Measurements from ENCODE around the gene INPP5A. TPM values are rescaled to one million over a fixed set of nuclear protein-coding genes. Genes with fewer than 3 reads are reported as not detected.

INPP5A gene
- total RNA-seq, 1 donor from 2014 or later: 105 TPM

GRCh38 chr10:132687893-132688579 lies 150.4 kb downstream of the INPP5A start:
- Histone ChIP-seq H3K27ac (replicated peaks) (no peak overlapping the region), H3K9me3 (replicated peaks) (no peaks in the 10 kb centered on the region), H3K27me3 (ENCODE audit: low read depth) (no peaks in the 10 kb centered on the region), H3K4me1 (peaks cover 15% of the 10 kb centered on the region), H3K36me3 (peaks cover 16% of the 10 kb centered on the region), H3K4me3 (no peak overlapping the region)
- intact Hi-C loops (cut with micrococcal nuclease): no loop called here
- TF ChIP-seq, protein P1, sequence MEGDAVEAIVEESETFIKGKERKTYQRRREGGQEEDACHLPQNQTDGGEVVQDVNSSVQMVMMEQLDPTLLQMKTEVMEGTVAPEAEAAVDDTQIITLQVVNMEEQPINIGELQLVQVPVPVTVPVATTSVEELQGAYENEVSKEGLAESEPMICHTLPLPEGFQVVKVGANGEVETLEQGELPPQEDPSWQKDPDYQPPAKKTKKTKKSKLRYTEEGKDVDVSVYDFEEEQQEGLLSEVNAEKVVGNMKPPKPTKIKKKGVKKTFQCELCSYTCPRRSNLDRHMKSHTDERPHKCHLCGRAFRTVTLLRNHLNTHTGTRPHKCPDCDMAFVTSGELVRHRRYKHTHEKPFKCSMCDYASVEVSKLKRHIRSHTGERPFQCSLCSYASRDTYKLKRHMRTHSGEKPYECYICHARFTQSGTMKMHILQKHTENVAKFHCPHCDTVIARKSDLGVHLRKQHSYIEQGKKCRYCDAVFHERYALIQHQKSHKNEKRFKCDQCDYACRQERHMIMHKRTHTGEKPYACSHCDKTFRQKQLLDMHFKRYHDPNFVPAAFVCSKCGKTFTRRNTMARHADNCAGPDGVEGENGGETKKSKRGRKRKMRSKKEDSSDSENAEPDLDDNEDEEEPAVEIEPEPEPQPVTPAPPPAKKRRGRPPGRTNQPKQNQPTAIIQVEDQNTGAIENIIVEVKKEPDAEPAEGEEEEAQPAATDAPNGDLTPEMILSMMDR (IDR thresholded peaks at IDR 0.05; ENCODE audit: borderline replicate concordance): no peak
- DNase-seq: peak; percentile 2

GRCh38 chr10:132688580-132689420 lies 151.2 kb downstream of the INPP5A start:
- DNase-seq: peak; percentile 3
- no peak overlapping the region for H3K27ac ChIP-seq (replicated peaks)
- no peak overlapping the region for H3K4me3 ChIP-seq
- peaks cover 16% of the 10 kb centered on the region for H3K36me3 ChIP-seq
- H3K27me3 ChIP-seq (ENCODE audit: low read depth): no peaks in the 10 kb centered on the region
- peaks cover 15% of the 10 kb centered on the region for H3K4me1 ChIP-seq
- TF ChIP-seq, protein P1 (IDR thresholded peaks at IDR 0.05; ENCODE audit: borderline replicate concordance): no peak
- intact Hi-C loops (cut with micrococcal nuclease): no loop called here
- no peaks in the 10 kb centered on the region for H3K9me3 ChIP-seq (replicated peaks)

DNA sequence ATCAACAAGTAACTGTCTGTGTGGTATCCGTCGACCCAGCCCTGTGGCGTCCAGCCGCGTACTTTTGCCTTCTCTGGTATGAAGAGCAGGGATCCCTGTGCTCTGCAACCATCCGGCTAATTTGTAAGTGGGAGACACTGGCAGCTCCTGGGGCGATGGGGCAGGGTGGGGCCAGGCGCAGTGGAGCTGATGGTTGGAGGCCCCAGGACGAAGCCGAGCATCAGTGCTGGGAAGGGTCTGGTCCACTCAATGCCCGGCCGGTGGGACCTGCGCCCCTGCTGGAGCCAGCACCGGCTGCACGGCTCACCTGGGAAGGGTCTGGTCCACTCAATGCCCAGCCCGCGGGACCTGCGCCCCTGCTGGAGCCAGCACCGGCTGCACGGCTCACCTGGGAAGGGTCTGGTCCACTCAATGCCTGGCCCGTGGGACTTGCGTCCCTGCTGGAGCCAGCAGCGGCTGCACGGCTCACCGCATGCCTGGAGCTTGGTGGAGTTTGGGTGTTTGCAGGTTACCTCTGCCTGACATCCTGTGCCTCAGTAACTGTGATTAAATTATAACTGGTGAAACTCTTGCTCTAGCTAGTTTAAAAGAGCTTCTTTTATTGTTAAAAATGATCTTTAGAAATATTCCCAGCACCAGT lies 152.3 kb downstream of the INPP5A start:
- DNase-seq: peak; percentile 3
- no peaks in the 10 kb centered on the region for H3K27me3 ChIP-seq (ENCODE audit: low read depth)
- peaks cover 5% of the 10 kb centered on the region for H3K4me1 ChIP-seq
- peaks cover 3% of the 10 kb centered on the region for H3K9me3 ChIP-seq (replicated peaks)
- TF ChIP-seq, protein P1 (IDR thresholded peaks at IDR 0.05; ENCODE audit: borderline replicate concordance): no peak
- H3K4me3 ChIP-seq: no peak overlapping the region
- H3K27ac ChIP-seq (replicated peaks): no peak overlapping the region
- peaks cover 16% of the 10 kb centered on the region for H3K36me3 ChIP-seq
- intact Hi-C loops (cut with micrococcal nuclease): no loop called here

GRCh38 chr10:132690401-132690800 lies 152.8 kb downstream of the INPP5A start:
- intact Hi-C loops (cut with micrococcal nuclease): no loop called here
- H3K27me3 ChIP-seq (ENCODE audit: low read depth): no peaks in the 10 kb centered on the region
- TF ChIP-seq, protein P1 (IDR thresholded peaks at IDR 0.05; ENCODE audit: borderline replicate concordance): no peak
- peak; percentile 4 for DNase-seq
- H3K4me3 ChIP-seq: no peak overlapping the region
- peaks cover 9% of the 10 kb centered on the region for H3K9me3 ChIP-seq (replicated peaks)
- no peak overlapping the region for H3K27ac ChIP-seq (replicated peaks)
- no peaks in the 10 kb centered on the region for H3K4me1 ChIP-seq
- peaks cover 16% of the 10 kb centered on the region for H3K36me3 ChIP-seq

DNA sequence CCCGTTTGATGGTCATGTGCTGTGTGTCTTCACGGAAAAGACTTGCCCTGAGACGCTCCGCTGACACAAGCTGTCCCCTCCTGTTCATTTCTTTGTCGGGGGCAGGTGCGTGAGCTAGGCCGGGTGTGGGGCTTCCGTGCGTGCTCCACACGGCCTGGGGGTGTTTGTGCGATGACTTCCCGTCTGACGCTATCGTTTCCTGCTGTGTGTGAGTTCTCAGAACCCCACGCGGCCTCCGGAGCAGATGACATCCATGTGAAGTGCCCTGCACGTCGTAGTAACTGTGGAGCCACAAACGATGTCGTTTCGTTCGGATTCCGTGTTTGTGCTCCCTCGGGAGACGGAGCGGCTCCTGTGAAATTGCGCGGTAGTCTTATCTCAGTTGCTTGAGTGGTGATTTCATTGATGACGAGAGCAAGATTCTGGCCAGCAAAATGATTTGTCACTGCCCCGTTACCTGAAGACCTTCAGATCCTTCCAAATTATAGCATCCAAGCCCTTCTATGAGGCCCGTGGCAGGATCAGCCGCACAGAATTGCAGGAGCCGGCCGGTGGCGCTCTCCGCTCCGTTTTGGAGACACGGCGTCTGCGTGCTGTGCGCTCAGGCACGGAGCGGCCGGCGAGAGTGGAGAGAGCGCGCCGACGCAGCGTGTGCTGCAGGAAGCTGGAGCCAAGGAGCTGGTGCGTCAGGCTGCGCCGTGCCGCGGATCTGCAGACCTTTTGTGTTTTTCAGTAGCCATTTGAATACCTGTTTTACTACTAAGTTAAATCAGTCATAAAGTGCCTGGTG lies 153.4 kb downstream of the INPP5A start:
- DNase-seq: peak; percentile 4
- intact Hi-C loops (cut with micrococcal nuclease): no loop called here
- H3K27me3 ChIP-seq (ENCODE audit: low read depth): no peaks in the 10 kb centered on the region

More for the DNA sequence above, 153.4 kb downstream of the INPP5A start:
- TF ChIP-seq, protein P1 (IDR thresholded peaks at IDR 0.05; ENCODE audit: borderline replicate concordance): no peak
- Histone ChIP-seq H3K36me3 (peaks cover 16% of the 10 kb centered on the region), H3K9me3 (replicated peaks) (peaks cover 10% of the 10 kb centered on the region), H3K27ac (replicated peaks) (no peak overlapping the region), H3K4me3 (no peak overlapping the region), H3K4me1 (no peaks in the 10 kb centered on the region)

Measured in left ventricle myocardium inferior (tissue), 1 donor.